Measurements from ENCODE around the gene ASTN2. TPM values are rescaled to one million over a fixed set of nuclear protein-coding genes. Genes with fewer than 3 reads are reported as not detected.

The ASTN2 gene
- total RNA-seq, 4 donors from 2014 or later = 0.94 to 5.6 (median 3.7) TPM

DNA sequence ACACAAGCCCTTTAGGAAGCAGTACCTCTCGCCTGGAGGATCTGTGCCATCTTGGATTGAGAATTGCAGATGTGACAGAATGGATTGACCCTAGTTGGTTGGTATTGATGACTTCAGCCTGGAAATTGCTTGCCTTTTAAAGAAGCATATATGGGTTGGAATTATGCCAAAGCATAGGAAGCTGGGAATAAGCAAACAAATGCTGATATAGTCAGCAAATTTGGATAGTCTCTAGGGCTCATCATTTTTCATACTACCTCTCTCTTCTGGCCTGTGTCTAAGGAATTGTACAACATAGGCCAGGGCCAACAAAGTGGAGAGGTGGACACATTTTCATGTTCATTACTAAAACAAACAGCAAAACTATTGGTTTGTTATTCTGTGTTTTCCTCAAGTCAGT is 714.6 kb downstream of the ASTN2 start:
- intact Hi-C loops (cut with DNase I) = no loop called here
- TF ChIP-seq, protein P1, sequence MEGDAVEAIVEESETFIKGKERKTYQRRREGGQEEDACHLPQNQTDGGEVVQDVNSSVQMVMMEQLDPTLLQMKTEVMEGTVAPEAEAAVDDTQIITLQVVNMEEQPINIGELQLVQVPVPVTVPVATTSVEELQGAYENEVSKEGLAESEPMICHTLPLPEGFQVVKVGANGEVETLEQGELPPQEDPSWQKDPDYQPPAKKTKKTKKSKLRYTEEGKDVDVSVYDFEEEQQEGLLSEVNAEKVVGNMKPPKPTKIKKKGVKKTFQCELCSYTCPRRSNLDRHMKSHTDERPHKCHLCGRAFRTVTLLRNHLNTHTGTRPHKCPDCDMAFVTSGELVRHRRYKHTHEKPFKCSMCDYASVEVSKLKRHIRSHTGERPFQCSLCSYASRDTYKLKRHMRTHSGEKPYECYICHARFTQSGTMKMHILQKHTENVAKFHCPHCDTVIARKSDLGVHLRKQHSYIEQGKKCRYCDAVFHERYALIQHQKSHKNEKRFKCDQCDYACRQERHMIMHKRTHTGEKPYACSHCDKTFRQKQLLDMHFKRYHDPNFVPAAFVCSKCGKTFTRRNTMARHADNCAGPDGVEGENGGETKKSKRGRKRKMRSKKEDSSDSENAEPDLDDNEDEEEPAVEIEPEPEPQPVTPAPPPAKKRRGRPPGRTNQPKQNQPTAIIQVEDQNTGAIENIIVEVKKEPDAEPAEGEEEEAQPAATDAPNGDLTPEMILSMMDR (IDR thresholded peaks at IDR 0.05) = no peak
- no peak for TF ChIP-seq POLR2A (IDR thresholded peaks at IDR 0.05)
- Histone ChIP-seq H3K4me1 (no peaks in the 10 kb centered on the region), H3K9me3 (no peaks in the 10 kb centered on the region), H3K27ac (no peak overlapping the region), H3K36me3 (peaks cover 19 to 23% of the 10 kb centered on the region in 2 donors), H3K27me3 (no peaks in the 10 kb centered on the region), H3K4me3 (replicated peaks in 1 of 3) (no peak overlapping the region)
- no peak for DNase-seq
- WGBS, 2 donors = 88 to 93% methylated on average over 1 of the region's 1 CpG

DNA sequence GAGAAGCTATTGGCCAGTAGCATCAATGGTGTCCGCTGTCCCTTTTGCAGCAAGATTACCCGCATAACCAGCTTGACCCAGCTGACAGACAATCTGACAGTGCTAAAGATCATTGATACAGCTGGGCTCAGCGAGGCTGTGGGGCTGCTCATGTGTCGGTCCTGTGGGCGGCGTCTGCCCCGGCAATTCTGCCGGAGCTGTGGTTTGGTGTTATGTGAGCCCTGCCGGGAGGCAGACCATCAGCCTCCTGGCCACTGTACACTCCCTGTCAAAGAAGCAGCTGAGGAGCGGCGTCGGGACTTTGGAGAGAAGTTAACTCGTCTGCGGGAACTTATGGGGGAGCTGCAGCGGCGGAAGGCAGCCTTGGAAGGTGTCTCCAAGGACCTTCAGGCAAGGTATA is 717.0 kb downstream of the ASTN2 start:
- no peak for DNase-seq
- Histone ChIP-seq H3K4me3 (replicated peaks in 1 of 3) (no peak overlapping the region), H3K27me3 (no peaks in the 10 kb centered on the region), H3K4me1 (no peaks in the 10 kb centered on the region), H3K27ac (no peak overlapping the region), H3K36me3 (peaks cover 19 to 23% of the 10 kb centered on the region in 2 donors), H3K9me3 (no peaks in the 10 kb centered on the region)
- WGBS, 2 donors = 96 to 97% methylated on average over 16 of the region's 16 CpGs
- TF ChIP-seq, protein P1 (IDR thresholded peaks at IDR 0.05) = no peak
- no peak for TF ChIP-seq POLR2A (IDR thresholded peaks at IDR 0.05)
- intact Hi-C loops (cut with DNase I) = no loop called here

DNA sequence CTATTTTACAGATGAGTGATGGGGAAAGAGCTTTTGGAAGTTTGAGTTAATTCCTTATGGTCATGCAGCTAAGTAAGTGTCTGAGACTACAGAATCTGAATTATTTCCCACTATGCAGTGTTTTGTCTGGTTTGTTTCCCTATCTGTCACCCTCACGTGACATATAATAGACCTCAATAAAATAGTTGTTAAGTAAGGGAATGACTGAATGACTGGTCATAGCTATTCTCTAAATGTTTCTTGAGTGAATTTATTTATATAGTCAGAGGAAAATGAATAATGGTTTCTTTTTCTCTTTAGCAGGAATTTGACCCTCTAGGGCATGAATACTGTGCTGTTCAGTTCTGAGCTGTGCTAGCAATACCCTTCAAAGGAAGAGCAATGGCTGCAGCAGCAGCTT is 717.5 kb downstream of the ASTN2 start:
- Histone ChIP-seq H3K4me3 (replicated peaks in 1 of 3) (no peak overlapping the region), H3K27me3 (no peaks in the 10 kb centered on the region), H3K36me3 (peaks cover 19 to 23% of the 10 kb centered on the region in 2 donors), H3K4me1 (no peaks in the 10 kb centered on the region), H3K27ac (no peak overlapping the region), H3K9me3 (no peaks in the 10 kb centered on the region)
- intact Hi-C loops (cut with DNase I) = no loop called here
- WGBS, 2 donors = 91% methylated on average over 1 of the region's 1 CpG
- no peak for TF ChIP-seq POLR2A (IDR thresholded peaks at IDR 0.05)
- TF ChIP-seq, protein P1 (IDR thresholded peaks at IDR 0.05) = no peak
- DNase-seq = no peak

DNA sequence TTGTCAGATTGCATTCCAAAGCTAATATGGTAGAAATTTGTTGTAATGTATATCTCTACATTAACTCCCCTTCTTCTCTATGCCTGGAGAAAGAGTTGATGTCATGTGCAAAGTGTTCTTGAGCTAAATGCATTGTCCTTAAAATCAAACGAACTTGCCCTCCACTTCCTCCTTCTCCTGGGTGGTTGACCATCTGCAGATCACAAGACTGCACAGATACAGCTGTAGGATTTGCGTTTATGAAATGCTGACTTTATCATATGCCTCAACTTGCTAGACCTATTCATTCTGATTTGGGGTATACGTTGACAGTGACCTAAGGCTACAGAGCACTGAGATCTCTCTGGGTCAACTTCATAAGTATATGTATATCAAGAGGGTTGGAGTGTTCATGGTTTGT is 719.4 kb downstream of the ASTN2 start:
- 51 to 62% methylated on average over 3 of the region's 3 CpGs for WGBS, 2 donors
- Histone ChIP-seq H3K4me1 (no peaks in the 10 kb centered on the region), H3K9me3 (no peaks in the 10 kb centered on the region), H3K4me3 (replicated peaks in 1 of 3) (no peak overlapping the region), H3K27me3 (no peaks in the 10 kb centered on the region), H3K27ac (no peak overlapping the region), H3K36me3 (peaks cover 19 to 23% of the 10 kb centered on the region in 2 donors)
- TF ChIP-seq POLR2A (IDR thresholded peaks at IDR 0.05) = no peak
- TF ChIP-seq, protein P1 (IDR thresholded peaks at IDR 0.05) = no peak
- no peak for DNase-seq
- intact Hi-C loops (cut with DNase I) = no loop called here

DNA sequence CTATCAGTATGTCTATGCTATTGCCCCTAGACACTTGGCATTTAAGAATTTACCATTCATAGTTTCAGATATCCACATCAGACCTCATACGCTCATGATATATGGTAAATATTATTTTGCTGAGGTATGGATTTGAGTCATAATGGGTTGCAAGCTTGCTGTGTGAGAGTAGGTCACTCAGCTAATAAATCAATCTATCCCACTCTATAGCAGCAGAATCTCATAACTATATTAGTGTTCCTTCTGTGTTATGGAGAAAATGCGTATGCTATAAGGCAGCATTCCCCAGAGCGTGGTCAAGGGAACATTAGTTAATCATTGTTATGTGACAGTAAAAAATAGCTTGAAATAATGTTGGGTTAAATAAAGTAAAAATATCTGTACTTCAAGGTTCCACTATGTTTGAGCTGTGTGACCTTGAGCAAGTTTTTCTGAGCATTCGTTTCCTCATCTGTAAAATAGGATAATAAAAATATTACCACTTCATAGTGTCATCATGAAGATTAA is 720.0 kb downstream of the ASTN2 start:
- intact Hi-C loops (cut with DNase I) = no loop called here
- 94 to 99% methylated on average over 4 of the region's 4 CpGs for WGBS, 2 donors
- Histone ChIP-seq H3K4me3 (replicated peaks in 1 of 3) (no peak overlapping the region), H3K27me3 (no peaks in the 10 kb centered on the region), H3K9me3 (no peaks in the 10 kb centered on the region), H3K36me3 (peaks cover 19 to 23% of the 10 kb centered on the region in 2 donors), H3K27ac (no peak overlapping the region), H3K4me1 (no peaks in the 10 kb centered on the region)
- no peak for TF ChIP-seq POLR2A (IDR thresholded peaks at IDR 0.05)
- TF ChIP-seq, protein P1 (IDR thresholded peaks at IDR 0.05) = no peak
- DNase-seq = no peak

All from thyroid gland (tissue), 4 donors.